CD4-positive, alpha-beta T cell treated with Interleukin-4 for 1 hour (primary cell): Measurements from ENCODE around the gene NHS.

Experiments
- DNase-seq, 2 donors: peaks; one replicate each; pipeline ENCODE4 v3.0.0-alpha.2; 2020 to 2022

Gene NHS

DNA sequence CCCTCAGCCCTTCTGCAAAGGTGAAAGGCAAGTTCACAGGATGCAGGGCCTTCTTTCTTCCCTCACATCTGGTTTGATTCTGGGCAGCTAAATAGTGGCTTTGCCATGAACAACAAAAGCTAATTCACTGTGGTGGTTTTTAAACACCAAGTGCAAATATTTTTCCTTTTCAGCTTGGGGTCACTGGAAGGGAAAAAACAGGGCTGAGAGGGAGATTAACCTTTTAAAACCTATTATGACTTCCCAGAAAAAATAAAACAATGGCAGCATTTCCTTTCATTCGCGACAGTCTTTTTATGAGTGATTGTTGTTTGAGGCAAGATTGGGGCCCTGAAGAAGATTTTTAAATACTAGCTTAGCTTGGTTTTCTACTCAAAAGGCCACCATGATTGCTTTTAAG is 258.5 kb downstream of the NHS start:
- DNase-seq: no peak

DNA sequence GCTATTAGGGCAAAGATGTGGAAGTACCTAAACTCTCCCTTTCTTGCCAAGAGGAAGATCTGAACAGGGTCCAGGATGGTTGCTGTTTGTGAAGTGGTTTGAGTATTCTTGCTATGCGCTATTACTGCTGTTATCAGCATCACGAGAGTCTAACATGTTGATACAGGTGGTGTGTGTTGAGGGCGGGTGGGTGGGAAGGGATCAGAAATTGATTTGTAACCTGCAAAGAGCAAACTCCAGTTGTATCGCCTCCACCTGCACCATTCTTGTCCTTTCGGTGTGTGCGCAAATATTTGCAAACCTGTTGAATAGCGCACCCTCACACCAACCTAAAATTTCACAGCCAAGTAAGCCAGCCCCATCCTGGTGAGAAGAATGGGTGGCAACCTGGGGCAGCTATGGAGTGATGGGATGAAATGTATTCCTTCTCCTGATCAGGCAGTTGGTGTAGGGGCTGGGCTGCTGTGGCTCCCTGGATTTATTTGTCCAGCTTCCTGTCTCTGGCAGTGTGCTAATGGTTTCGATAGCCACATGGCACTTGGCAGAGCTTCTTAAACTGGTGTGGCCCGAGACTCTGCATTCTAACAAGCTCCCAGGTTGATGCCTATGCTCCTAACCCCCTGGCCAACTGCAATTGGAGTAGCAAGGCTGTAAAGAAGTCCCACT is 259.7 kb downstream of the NHS start:
- no peak for DNase-seq

DNA sequence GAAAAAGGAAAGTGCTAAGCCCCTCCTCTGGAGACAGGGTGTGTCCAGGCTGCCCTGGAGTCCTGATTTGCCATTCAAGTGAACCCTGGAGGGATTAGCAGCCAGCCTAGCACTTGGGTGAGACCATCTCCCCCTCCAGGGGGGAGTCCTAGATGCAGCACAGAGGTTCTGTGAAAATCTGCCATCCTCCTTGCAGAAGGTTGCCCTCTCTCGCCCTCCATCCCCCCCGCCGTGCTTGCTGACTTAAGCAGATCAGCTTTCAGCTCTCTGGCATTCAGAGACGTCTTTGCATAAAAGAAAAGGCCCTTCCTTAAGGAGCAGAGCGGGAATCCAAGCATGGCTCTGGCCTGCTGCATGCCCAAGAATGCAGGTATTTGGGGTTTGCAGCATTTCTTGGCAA is 260.2 kb downstream of the NHS start:
- no peak for DNase-seq

DNA sequence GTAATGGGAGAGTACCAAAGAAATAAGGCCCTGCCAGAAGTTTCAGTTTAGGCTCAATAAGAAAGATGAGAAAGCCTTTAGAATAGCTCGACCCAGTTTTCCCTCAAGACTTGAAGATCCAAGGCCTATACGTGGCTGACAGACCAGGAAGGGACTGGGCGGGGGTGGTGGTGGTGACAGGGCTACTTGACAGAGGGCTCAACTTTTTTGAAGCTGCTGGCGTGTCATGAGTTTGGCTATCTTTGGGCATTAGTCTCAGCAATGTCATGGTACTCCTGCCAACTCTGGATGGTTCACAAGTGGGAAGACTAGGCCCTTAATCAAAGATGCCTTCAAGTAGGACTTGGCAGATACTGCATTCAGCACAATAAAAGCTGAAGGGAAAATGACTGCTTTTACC is 262.2 kb downstream of the NHS start:
- no peak for DNase-seq

DNA sequence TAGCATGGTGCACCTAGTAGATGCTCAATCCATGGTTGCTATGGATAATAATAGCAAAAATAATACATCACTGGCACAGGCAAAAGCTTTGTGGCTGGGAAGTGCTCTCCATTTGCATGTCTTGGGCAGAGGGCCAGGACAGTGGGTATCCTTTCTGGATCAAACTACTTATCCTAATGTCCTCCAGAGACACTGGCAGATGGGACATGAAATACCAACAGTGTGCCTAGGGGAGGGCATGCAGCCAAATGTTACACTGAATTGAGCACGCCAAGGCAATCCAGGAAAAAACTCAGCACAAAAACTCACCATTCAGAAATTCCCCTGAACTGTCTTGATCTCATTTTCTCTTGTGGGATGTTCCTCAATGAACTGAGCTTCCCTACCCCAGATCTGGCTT is 263.7 kb downstream of the NHS start:
- no peak for DNase-seq

DNA sequence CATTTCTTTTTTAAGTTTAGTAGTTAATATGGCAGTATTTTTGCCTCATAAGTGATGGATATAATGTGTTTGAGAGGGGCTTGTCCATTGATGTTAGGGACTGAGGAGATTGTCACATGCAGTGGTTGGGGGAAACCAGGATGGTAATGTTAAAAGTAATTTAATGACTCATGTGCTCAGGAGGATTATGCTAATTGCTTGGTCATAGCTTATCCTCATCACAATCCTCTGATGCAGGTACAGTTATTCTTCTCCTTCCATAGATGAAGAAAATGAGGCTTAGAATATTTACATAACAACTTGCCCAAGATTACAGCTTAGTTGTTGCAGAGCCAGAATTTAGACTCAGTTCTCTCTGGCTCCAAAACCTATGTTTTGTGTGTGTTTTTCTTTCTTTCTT is 267.9 kb downstream of the NHS start:
- DNase-seq: no peak

DNA sequence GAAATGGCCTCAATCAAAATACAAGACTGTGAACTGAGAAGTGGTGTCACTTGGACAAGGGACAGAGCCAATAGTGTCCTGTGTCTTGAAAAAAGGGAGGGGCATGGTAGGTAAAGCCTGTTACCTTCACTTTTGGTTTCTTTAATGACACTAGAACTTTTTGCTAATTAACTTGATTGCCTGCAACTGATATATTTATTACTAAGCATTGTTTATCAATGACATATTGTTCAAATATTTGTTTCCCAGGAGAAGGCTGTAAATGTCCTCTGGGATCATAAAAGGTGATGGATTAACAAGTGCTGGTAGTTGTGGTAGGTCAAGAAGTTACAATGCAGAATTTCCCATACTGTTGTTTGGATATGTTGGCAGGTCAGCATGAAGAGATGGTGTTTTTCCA is 268.5 kb downstream of the NHS start:
- no peak for DNase-seq

DNA sequence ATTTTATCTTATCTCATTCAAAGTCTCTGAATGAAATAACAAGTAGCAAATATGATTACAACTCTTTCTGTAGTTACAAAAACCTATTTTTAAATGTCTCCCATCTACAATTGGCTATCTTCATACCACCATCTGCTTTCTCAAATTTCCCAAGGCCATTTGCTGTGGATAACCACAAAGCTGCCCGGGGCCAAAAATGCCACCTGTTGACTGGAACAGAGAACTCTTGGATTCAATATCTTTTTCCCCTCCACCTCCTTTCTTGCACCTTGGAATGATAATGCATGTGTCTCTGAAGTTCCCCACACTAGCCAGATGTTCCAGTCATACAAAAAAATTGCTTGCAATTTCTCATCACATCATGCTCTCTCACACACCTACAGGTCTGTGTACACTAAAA is 269.0 kb downstream of the NHS start:
- no peak for DNase-seq

DNA sequence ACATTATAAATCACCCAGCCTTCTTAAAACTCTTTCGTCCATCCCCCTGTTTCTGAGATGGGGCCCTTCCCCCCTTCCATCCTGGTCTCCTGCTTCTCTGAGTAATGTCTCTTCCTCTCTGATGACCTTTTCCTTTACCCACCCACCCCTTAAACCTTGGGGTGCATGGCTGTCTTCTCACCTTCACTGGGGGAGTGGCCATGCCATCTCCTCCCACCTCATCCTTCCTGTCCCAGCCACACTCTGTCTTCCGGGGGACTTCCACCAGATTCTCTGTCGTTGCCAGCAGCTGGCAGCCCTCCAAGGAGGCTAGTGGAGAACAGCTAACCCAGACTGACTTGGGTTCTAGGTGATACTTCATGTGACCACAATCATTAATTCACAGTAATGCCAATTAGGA is 279.1 kb downstream of the NHS start:
- DNase-seq: peak; percentile 38 to 59

DNA sequence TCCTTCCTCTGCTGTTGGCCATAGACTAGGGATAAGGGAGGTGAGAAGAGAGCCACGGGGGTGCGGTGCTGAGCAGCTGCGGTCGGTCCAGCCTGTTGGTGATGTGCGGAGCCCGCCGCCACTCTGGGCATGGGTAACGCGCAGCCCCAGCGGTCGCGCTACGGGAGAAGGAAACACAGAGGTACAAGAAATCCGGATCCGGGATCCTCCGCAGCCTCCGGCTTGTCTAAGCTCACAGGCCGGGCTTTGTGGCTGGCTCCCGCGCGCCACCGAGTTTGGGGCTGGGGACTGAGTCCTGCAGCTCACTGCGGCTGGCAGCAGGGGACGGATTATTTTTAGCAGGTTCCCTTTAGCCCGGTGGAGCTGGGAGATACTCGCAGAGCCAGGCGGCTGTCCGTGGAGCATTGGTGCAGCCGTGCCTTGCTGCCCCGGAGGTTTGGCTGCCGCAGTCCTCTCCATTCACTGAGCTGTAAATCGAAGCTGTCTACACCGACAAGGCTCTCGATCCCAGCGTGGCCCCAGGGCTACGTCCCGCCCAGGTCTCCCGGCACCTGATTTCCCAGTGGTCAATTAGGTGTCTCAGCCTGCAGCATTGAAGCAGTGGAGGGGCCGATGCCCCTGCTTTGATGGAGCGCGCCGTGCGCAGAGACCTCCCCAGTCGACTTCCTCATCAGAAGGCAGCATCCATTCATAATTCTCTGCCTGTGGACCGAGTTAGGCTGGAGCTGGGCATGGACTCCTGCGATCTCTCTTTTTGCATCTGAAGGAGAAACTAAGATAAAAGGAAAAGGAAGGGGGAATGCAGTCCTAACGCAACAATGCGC is 280.4 kb downstream of the NHS start:
- no peak for DNase-seq

DNA sequence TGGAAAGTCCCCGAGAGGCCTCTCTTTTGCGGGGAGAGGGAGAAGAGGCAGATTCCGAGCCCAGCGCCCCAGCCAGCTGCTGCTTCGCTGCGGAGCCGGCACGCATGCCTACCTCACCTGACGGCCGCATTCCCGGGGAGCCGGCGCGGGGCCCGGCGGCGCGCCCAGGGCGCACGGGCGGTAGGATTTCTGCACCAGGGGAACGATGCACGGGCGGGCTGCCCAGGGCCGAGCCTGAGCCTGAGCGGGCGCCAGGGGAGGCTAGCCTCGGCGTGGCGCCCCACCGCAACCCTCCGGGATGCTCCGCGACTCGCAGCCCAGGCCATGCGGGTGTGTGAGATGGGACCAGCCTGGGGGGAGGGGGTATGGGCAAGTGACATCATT is 281.0 kb downstream of the NHS start:
- no peak for DNase-seq

DNA sequence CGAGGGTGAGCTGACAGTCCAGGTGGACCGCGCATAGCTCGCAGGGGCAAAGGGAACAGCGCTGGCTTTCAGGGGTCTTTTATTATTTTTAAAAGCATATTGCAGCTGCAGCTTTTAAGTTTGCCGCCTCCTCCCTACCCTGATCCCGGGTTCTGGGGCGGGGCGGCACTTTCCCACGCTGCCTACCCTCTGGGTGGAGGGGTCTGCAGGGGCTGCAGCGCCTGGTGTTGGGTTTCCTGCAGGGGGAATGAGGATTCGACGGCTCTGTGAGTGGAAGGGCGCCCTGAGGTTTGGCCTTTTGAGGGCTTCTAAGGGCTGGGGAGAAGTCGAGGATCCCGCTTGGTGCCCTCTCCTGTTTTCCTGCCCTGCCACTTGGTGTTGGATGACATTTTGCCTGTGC is 281.6 kb downstream of the NHS start:
- no peak for DNase-seq

DNA sequence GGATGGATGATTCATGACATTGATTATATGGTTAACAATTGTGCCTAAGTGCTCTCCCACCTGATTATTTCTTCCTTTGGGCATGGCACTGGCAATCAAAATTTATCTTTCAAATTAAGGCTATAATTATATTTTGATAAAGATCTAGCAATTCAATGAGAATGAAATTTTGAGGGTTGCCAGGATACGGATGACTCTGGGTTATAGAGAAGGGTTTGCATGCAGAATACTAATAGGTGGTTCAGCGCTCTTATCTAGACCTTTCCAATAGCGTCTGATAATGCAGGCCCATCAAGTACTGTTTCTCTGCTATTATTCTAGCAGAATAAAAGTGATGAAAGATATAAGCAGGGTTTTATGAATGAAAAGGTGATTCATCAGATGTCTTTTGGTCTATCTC is 287.4 kb downstream of the NHS start:
- no peak for DNase-seq

DNA sequence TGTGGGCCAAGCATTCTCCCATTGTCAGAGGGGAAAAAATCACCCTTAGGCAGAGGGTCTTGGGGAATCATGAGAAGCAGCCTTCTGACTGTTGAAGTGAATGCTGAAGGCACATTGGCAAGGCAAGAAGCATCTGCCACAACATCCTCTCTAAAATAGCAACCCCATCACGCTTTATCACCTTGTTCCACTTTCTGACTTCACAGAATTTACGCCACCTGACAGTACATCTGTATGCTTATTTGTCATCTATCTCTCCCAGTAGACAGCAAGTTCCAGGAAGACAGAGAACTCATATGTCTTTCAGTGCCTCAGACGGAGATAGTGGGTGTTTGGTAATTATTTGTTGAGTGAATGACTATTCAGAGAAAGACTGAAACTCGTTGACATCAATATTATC is 293.9 kb downstream of the NHS start:
- DNase-seq: no peak

DNA sequence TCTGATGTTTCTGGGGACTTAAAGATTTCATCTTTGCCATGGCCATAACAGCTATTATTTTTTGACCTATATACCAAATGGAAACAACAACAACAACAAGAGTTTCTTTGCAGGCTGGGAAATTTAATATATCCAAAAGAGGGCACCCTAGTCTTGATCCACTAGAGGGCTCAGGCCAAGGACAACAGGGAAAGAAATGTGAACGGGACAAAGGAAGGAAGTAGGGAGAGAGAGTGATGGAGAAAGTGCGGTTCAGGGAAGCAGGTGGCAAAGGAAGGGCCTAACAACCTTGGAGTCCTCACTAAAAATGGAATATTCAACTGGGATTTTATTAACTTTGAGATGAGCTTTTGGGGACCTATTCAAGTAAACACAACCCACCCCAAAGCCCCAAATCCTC is 294.5 kb downstream of the NHS start:
- DNase-seq: no peak

DNA sequence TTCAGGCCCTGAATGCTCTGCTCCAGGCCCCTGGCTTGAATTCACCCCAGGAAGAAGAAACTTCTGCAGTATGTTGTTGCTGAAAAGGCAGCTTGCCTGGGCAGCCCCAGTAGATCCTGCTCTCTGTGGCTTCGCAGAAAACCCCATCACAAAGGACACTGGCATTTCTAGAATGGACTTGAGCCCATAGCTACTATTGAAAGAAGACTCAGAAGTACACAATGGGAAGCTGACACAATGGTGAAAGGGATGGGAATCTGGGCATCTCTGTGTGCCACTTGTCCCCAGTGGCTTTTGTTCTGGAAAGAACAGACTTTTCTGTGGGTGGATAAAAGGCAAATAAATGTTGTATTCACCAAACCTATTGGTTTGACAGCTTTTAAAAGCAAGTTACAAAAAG is 294.9 kb downstream of the NHS start:
- DNase-seq: no peak

DNA sequence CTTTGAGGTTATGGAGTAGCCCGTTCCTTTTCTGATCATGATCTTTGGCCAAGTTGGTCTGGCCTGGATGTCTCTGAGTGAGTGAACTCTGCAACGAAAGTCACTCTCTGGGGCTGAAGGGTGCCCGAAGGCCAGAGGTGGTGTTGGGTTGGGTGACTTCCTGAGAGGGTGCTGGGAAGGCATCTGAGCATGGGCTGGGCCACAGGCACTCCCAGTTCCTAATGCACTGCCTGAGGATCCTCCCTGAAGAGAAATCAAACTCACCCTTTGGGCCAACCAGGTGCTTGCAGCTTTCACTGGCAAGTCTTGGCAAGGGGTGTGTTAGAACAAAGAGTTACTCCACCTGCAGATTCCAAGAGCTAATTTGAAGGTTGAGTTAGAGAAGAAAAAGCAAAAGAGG is 295.9 kb downstream of the NHS start:
- no peak for DNase-seq

DNA sequence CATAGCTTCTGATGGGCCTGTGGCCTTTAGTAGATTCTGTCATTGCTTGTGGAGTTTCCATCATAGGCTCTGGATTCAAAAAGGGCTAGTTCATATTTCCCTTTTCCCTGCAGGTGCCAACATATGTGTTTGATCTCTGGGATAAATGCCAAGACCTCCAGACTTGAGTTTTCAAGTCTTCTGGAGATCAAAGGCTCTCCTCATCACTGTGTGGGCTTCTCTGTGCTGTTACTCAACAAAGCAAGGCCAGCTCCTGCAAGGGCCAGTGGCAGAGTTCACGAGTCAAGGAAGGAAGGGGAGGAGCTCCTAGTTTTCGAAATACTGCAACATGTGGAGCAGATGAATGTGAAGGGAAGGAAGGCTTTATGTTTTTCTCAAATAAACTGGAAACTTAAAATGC is 299.6 kb downstream of the NHS start:
- no peak for DNase-seq

DNA sequence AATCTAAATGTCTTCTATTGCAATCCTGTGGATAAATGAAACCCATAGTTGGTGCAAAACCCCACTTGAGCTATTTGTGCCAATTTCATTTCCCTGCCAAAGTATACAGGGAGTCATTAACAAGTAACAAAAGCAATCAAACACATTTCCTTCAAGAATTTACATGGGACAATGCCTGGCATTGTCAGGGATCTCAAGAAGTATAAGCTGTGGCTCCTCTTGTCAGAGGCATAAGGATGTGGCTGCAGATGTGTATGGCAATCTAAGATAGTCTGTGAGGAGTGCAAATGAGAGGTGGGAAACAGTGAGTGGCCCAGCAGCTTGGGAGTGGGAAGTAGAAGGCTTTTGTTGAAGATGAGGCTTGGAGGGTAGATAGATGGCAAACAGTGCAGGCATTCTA is 304.3 kb downstream of the NHS start:
- no peak for DNase-seq

DNA sequence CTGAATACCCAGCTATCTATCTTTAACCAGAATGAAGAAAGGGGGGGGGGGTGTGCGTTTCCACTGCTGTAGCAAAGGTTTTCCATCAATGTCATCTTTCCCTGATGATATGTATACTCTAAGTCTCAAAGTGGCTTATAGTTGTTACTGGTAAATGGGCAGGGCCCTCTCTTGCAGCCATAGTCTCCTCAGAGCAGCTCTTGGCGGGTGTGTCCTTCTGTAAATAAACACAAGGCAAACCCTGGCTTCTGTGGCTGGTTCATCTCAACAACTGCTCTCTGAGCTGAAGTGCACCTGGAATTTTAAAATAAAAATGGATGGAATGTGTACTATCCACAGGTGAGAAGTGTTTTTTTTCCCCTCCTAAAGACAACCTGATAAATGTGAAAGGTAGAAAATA is 304.8 kb downstream of the NHS start:
- DNase-seq: no peak

DNA sequence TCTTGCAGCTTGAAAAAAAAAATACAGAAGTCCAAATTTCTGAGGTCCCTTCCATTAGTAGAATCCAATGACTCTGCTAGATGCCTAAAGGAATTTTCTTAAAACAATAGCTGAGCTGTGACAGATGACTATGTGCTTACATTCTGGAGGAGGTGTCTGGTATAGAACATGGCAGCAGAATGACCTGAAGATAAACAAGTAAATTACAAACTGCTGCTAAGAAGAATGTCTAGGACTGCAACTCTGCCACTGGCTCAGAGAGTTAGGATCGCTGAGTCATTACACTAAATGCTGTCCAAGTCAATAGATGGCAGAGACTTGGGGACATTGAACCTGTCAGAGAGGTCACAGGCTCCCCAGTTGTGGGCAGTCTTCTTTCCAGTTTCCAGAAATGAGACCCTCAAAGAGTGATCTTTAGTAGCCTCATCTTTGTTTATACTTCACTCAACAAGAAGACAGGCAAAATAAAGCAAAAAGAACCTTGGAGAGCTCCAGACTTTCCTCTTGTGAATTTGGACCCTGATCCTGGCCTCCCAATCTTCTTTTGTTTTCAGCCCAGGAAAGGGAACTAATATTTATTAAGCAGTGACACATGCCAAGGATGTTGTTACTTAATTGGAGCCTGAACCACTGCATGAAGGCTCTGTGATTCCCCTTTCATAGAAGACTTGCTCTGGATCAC is 305.9 kb downstream of the NHS start:
- no peak for DNase-seq

DNA sequence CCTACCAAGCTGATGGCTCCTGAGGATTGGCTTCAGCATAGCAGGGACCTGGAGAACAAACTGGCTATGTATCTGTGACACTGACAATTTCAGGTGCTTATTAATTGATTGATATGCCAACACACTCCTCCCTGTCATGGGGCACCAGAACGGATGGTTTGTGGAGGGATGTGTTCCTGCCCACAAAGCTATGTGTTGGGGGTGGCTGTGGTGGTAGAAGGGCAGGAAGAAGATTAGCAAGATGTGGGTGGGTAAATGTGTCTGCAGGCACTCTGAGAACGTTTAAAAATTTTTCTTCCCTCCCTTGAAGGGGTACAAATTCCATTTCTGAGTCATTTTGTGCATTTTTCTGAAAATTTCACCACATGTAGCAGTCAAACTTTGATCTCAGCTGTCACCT is 307.3 kb downstream of the NHS start:
- no peak for DNase-seq

DNA sequence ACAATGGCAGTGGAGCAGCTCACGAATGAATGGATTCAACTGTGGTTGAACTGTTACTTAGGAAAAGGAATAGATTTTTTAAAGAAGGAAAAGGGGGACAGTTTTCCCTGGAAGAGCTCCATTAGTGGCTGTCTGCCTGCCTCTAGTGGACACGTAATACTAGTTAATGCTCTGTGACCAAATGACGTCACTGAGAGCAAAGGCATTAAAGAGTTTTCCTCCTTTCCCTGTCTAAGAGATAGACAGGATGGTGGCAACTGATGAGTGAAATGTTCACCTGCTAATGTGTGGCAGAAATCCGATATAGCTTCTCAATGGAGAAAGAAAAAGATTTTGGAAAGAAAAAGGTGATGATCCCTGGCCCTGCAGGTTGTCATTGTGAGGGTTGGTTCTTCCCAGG is 310.0 kb downstream of the NHS start:
- no peak for DNase-seq

DNA sequence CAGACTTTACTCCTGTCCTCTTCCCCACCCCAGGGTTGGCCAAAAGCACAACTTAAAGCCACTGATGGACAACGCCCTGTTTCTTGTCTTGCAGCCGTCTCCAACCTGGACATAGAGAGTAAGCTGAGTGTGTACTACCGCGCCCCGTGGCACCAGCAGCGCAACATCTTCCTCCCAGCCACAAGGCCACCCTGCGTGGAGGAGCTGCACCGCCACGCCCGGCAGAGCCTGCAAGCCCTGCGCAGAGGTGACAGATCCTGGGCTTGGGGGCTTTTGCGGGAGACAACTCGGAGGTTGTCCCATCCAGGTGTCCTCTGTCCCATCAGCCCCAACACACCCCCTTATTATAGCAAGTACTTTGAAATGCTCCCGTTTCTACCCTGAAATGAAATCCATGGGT is 312.6 kb downstream of the NHS start:
- no peak for DNase-seq
